ENCODE data around the gene CBL.

DNA sequence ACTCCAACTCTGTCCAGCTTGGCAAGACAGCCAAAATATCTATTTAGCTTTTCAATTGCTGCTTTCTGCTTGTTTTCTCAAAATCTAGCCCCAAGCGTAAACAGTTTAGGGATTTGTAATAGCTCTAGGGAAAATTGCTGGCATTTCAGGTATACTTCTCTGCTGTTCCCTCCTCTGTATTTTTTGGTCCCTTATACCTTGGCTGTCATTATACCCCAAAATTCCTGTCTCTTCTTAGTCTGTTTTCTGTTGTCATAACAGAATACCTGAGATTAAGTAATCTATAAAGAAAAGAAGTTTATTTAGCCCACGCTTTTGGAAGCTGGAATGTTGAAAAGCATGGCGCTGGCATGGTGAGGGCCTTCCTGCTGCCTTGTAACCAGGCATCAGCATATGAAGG, 87.3 kb downstream of the CBL start:
- TF ChIP-seq, protein P1, sequence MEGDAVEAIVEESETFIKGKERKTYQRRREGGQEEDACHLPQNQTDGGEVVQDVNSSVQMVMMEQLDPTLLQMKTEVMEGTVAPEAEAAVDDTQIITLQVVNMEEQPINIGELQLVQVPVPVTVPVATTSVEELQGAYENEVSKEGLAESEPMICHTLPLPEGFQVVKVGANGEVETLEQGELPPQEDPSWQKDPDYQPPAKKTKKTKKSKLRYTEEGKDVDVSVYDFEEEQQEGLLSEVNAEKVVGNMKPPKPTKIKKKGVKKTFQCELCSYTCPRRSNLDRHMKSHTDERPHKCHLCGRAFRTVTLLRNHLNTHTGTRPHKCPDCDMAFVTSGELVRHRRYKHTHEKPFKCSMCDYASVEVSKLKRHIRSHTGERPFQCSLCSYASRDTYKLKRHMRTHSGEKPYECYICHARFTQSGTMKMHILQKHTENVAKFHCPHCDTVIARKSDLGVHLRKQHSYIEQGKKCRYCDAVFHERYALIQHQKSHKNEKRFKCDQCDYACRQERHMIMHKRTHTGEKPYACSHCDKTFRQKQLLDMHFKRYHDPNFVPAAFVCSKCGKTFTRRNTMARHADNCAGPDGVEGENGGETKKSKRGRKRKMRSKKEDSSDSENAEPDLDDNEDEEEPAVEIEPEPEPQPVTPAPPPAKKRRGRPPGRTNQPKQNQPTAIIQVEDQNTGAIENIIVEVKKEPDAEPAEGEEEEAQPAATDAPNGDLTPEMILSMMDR (IDR thresholded peaks at IDR 0.05; ENCODE audit: insufficient read depth, low read depth, low read length), result no peak
- no peak for TF ChIP-seq EZH2 (IDR thresholded peaks at IDR 0.05; ENCODE audit: insufficient read depth, low read length)

Data from astrocyte (in vitro differentiated cells and primary cell).